Activated T-cell treated with anti-CD3 and anti-CD28 coated beads for 24 hours (primary cell): ENCODE results near the gene DCANP1.
"Not testable (repeated sequence)": the region's sequence is repeated elsewhere in the genome, so short reads cannot be mapped to it uniquely, and the experiment has no call there.

Experiments used
- DNase-seq: peaks from one replicate; pipeline ENCODE4 v3.0.0-alpha.2; 2020; ENCODE audit warnings: low read depth

Gene DCANP1, protein sequence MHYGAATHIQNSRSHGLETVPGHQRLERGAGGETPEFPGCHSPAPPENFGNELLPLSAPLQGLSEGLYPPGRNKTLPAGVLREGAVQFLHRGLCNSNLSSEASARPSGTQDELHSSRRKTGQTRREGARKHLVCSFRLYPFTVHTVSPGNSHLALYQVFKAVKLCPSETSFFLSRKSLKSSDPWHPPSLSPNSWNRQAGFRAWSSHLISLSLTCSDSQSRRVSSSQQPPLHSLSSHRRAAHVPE

DNA sequence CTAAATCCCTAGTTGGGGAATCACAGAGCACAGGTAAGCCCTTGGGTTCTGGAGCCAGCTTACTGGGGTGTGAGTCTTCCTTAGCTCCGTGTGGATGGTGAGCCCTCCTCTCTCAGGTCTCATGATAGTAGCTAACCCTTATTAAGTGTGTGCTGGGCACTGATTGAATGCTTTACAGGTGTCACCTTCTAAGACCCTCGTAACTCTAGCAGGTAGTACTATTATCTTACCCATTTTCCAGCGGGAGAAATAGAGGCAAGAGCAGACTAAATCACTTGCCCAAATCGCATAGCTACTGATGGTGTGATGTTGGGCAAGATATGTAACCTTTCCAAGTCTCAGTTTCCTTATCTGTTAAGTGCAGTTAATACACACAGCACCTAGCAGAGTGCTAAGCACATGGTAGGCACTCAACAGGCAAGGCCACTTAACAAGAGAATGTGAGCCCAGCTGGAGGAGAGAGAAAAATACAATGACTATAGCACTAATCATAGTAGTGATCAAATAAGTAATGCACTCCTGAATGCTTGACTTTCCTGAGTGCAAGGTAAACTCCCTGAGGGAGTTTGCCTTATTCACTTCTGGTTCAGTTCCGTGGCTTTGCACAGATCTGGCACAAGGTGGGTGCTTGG is at the start of gene DCANP1:
Gene DCANP1 (minus strand): TSS at position 51 of the 632 bp plus-strand sequence. CDS start 240 bp downstream, outside the sequence.
- no peak for DNase-seq

DNA sequence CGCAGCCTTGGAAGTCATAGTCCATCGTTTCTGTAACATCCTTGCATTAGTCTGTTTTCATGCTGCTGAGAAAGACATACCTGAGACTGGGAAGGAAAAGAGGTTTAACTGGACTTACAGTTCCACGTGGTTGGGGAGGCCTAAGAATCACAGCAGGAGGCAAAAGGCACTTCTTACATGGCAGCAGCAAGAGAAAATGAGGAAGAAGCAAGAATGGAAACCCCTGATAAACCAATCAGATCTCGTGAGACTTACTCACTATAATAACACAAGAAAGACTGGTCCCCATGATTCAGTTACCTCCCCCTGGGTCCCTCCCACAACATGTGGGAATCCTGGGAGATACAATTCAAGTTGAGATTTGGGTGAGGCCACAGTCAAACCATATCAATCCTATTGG is 48.4 kb upstream of the DCANP1 start:
- not testable (repeated sequence) for DNase-seq

DNA sequence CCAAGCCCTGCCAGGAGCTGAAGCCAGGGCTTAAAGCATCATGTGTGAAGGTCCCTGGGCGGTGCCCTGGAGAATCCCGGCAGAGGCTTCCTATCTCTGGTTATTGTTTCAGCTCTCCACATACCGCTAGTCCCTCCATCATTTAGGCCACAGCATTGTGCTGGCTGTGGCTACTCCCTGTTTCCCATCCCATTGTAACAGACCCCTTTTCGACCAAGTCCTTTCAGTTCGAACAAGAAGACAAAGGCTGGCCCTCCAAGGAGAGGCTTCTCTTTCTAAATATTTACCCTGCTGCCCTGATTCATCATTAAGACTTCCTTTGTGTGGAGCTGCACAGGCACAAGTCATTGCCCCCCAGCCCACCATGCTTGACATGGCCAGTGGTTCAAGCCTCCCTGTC is 47.0 kb upstream of the DCANP1 start:
- DNase-seq = no peak

DNA sequence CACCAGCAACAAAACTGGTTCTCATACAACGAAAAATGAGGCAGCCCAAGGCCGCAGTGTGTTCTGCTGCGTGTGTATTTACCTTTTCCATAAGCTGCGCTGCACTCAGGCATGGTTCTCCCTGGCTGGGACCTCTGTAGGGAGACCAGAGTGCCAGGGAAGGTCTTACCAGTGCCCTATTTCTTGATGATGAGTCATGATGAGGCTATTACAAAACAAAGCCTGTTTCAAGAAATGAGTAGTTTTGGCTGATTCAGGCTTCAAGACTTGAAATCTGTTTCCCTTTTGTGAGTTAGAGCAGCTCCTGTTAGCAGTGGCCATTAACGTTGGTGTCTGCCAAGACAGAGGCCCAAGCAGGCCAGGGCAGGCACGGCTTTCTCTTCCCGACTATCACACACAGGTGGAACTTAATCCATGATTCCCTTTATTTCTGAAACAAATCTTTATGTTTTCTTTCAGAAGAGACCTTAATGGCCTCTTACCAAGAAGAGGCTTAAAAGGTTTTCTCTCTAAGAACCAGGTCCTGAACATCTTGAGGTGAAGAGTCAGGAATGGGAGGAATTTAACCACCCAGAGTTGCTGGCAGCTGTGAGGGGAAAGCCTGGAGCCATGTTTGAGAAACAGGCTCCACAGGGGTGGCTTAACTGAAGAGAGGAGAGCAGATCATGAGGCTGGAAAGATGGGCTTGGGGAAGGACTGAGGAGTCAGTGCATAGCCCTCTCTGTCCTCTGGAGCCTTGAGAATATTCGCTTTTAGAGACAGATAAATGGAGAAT is 46.4 kb upstream of the DCANP1 start:
- DNase-seq = no peak

DNA sequence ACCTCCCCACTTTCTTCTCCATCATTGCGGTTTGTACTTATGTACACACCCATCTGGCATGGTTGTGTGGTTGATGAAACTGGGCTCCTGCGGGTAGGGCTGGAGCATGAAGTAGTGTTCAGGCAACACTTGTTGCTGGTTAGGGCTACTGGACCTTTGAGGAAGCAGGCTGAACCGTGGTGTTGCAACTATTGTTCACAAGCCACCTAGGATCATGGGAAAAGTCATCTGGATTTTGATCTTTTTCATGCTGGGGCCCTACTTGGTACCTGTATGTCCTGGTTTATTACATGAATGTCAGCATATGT is 45.1 kb upstream of the DCANP1 start:
- DNase-seq = no peak

DNA sequence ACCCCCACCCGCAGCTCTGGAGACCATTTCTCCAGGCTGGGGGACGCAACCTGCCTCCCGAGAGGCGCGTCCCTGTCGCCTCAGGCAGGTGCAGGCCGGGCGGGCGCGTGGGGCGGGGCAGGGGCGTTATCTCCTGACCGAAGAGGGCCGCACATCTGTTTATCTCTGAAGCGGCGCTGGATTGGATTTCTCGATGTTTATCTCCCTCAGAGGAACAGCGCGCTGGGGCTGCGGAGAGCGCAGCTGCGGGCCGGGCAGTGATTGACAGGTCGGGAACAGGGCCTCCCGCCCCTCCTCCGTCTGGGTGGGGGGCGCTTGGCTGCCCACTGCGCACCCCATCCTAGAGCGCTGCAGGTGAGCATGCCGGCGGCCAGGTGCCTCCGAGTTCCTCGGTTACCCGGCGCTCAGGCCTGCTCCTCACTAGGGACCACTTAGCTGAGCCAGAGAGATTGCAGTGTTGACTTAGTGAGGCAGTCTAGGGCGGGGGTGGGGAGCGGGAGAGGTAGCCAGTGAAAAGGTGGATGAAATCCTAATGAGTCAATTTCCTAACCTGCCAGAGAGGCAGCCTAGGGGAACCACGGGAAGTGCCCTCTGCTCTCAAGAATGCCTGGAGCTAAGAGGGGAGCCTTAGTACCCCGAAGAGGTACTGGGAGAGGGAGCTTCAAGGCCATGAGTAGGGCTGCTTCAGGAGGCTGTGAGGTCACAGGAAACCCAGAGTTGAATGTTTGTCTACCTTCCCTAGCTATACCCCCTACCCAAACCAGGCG is 44.6 kb upstream of the DCANP1 start:
- DNase-seq = no peak

DNA sequence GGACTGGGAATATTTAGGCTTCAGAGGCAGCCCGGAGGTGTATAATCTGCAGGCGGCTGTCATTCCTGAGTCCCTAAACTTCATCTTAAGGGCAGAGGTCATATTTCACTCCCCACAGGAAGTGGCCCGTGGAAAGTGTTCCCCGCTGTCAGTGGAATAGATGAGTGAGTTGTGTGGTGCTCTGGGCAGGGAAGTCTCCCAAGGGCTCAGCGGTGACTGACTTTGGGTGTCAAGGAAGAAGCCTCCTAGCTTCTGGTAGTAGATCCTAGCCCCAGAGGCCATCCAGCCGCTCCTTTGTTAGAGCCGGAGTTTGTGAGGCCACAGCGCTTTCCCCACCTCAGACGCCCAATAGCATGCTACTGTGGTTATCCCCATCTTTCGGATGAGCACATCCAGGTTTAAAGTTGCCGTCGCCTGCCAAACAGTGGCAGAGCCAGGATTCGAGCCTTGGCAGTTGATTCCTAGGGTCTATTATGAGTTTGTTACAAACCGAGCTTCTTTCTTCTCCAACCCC is 43.9 kb upstream of the DCANP1 start:
- DNase-seq = no peak

DNA sequence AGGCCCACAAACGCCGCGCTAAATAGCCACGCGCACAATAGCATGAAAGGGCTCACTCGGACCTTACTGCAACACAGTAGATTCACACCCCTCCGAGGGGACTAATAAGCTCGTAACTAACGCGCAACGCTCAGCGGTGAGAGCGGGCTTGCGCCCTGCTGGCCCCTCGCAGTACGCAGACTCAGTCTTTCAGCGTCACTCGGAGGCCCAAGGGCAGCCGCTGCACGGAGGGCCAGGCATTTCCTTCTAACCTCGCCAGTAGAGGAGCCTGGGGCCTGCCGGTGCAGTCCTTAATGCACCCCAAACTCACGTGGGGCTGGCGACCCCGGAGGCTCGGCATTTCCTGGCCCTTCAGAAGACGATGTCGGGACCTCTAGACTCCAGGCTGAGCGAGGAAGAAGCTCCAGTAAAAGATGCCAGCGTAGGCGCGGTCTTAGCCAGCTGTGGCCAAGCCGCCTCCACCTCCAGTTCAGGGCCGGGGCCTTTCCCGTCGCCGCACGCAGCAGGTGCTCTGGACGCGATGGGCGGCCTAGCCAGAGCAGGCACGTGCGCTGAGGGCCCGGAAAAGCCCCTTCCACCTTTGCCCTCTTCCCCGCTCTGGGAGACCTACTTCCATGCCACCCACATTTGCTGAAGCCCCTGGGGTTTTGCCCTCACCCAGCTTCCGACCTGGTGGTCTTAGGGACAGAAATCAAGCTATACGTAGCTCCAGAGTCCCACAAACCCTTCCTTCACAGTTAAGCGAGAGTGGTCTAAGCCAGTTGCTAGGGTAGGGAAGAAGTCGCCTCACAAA is 43.3 kb upstream of the DCANP1 start:
- DNase-seq = no peak

DNA sequence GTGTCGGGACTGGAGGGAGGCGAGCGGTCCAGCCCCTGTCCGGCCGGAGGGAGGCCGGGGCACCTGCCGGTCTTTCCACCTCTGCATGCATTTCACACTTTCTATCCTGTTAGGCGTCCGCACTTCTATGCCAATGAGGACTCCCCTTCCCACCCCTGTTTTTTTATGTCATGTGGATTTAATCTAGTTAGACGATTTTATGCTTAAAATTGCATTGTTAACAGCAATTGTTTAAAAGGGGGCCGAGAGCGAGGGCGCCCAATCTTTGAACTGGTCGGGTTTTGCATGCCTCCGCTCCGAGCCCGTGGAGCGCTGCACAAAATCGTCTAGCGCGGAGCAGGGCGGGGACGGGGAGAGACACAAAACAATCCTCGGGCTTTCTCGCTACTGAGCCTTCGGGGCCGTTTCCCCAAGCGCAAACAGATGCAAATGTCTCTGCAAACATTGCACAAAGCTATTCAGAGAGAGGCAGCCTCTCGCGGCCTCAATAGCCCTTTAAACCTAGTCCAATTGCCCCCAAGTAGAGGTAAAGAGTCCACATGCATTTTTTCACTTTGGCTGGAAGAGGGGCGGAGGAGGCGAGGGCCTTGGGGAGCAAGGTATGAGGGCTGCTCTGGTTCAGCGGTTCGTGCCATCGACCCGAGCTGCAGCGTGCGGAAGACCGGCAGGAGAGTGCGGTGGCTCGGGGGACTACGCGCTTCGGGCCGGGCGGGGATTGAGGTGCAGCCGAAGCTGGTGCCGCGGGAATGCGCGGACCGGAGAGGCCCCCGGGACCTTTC is 42.5 kb upstream of the DCANP1 start:
- DNase-seq = no peak

DNA sequence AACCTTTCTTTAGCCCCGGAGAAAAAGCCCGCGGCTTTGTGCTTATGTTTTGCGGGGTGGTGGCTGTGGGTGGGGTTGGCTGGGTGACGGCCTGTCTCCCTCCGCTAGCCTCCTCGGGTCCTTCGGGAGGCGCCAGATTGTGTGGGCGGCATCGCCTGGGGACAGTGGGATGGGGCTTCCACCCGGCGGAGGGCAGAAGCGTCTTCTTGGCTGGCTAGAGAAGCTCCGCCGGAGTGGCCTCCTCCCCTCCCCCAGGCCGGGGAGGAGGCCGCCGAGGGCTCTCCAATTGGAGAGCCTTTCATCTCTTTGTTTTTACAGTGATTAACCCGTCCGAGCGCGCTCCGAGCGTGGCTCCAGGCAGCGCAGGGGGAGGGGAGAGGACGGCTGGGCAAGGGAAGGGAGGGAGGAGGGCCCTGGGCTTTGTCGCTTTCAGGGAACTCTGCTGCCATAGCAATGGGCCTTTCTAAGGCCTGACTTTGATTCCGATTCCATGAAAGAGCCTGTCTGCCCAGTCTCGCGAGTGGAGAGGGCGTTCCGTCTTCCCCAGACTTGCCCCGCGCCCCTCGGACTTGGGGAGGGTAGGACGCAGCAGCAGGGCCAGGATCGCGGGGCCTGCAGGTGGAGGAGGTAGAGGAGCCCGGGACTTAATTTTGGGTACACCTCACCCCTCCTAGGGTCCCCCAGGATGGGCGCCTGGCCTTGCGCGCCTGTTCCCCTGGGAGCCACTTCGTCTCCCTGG is 41.7 kb upstream of the DCANP1 start:
- no peak for DNase-seq

DNA sequence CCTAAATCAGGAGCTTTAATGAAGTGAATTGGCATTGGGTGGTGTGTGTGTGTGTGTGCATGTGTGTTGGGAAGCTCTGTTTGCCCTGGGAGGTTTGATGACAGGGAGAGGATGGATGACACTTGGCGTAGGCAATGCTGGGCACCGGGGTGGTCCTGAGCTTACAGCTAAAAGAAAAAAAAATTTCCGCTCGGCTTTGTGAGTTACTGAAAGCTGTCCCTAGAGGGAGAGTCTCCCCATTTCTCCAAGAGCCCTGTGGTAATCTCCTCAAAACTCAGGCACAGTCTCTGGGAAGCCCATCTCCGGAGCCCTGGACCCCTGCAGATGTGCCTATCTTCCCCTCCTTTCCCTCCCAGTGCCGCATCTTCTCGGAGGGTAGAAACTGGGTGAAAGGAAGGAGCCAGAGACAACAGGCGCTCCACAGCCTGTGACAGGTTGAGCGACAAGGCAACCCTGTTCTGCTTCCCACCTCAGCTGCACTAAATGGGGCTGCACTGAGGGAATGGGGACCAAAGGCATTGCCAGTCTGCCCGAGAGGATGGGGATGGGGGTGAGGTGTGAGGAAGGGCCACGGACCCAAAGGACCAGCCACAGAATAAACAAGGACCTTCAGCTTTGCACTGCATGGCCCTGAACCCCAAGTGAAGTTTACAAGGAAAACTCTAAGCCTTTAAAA is 40.8 kb upstream of the DCANP1 start:
- DNase-seq = no peak

DNA sequence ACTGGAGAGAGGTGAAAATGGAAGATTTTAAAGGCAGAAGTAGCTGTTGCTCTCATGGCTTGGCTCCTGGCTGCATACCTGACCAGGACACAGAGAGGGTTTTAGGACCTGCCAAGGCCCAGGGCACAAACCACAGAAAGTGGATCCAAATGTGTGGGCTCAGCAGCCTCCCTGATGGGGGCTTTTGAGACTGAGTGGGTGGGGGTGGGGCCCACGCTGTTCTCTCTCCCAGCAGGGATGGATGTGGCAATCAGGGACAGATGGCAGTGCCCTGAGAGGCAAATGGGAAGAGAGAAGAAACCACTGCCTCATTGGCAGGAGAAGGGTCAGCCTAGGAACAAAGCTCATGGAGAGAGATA is 39.9 kb upstream of the DCANP1 start:
- no peak for DNase-seq

DNA sequence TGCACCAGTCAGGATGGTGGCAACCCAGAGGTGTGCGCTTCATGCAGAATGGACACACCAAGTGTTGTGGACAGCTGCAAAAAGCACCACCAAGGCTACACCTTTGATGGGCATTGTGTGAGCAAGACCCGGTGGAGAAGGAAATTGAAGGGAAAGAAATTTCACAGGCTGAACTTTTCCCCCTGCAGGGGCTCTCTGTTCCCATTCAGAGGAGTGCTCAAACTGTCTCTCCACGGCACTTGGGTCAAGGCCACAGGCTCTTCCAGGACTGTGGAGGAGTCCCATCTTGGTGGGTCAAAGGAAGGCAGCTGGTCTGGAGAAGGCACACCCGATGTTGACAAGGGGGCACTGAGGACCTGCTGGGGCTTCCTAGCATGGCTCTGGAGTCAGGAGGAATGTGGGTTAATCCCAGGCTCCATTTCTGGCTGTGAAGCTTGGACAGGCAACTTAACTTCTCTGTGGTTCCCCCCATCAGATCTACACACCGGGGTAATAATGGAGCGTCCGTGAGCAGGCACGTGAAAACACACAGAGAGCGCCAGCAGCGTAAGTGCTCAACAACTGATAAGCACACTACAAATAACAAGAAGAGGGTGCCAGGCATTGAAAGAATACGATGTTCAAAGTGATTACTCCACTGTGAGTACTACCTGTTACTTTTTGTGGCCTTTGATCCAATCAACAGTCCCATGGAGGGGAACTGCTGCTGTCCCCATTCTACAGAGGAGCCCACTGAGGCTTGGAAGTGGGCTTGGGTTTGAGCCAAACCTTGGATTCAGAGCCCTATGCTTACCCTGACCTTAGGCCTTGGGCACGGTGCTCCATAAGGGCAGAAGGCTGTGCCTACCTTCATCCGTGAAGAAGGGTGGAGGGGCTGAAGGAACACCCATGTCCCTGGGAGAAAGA is 39.2 kb upstream of the DCANP1 start:
- DNase-seq = no peak

DNA sequence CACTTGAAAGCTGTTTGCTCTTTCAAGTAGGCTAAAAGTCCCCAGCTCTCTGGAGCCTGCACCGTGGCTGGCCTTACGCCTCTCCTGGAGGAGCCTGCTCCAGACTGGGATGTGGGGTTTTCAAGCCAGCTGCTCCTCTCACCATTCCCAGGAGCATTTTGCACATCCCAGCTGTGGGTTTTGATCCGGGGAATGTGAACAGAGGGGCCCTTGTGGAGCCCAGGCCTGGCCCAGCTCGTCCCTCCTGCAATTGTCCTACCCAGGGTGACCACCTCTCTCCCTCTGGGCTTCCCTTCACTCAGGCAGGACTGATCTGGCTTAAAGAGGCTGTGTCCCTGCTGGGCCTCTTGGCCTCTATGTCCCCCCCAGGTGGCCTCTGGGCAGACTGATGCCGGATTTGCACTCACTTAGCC is 37.5 kb upstream of the DCANP1 start:
- no peak for DNase-seq

DNA sequence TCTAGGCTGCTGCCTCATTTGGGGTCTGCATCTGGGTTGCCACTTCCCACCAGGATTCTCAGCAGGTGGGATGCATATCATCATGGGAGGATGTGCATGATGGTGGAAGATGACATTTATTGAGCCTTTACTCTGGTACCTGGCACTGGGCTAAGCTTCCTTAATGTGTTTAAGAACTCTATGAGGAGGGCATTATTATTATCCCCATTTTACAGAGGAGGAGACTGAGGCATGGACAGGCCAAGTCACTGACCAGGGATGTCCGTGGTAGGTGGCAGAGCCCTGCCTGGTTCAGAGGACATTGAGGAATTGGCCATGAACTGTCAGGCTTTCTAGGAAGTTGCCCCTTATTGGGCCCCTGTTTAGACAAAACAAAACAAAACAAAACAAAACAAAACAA is 36.1 kb upstream of the DCANP1 start:
- no peak for DNase-seq

DNA sequence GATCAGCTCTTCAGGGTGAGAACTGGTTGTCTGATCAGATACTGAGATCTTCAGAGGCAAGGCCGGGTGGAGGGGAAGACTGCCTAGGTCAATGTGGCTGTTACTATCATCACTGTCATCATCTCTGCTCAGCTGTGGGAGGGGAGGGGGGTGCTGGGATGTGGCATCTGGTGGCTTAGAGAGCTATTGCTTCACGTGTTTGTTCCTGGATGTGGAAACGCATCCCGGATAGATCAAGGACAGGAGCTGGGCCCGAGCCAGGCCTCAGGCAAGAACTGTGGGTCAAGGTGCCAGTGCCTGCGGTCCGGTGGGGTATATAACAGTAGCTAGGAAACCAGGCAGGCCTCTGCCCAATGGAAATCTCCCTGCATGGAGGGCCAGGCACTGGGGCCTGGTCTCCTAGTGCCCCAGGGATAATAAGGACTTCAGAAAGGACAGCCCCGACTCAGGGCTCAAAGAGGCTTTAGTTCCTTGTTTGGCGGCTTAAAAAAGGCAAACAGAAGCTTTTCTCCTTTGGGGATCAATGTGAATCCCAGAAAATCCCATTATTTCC is 35.3 kb upstream of the DCANP1 start:
- no peak for DNase-seq

DNA sequence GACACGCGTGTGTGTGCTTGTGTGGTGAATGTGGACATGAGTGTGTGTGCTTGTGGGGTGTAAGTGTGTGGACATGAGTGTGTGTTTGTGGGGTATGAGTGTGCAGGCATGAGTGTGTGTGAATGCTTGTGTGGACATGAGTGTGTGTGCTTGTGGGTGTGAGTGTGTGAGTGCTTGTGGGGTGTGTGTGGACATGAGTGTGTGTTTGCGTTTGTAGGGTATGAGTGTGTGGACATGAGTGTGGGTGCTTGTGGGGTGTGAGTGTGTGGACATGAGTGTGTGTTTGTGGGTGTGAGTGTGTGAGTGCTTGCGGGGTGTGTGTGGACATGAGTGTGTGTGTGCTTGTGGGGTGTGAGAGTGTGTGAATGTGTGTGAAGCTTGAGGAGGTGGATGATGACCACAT is 34.8 kb upstream of the DCANP1 start:
- DNase-seq = no peak

DNA sequence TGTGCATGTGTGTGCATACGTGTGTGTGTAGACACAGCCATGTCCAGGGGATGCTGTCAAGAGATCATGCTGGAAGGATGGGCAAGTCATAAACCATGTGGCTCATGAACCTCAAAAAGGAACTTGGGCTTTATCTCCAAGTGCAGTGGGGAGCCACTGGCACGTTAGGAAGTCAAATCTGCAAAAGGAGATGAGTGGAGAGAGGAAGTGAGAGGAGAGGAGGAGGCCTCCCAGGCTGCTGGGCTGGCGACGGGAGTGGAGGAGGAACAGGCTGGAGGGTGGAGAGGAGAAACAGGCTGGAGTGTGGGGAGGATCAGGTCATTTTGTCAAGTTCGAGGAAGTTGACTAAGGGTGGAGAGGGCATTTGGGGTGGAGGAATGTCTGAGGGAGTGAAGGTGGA is 34.2 kb upstream of the DCANP1 start:
- DNase-seq = no peak
